ENCODE data around the gene TM9SF4.

- TF ChIP-seq ZNF8 (CRISPR knock-in tag; IDR thresholded peaks at IDR 0.05): no peak
- no peak for TF ChIP-seq ARNTL (CRISPR knock-in tag; IDR thresholded peaks at IDR 0.05; ENCODE audit: borderline replicate concordance, low read depth)
- no peak for TF ChIP-seq TOX (CRISPR knock-in tag; IDR thresholded peaks at IDR 0.05; ENCODE audit: borderline replicate concordance)
Observed at GRCh38 chr20:32079655-32080109, 29.8 kb upstream of the TM9SF4 start.
